PC-3 (cell line): ENCODE results near the gene NFIX. TPM values are rescaled to one million over a fixed set of nuclear protein-coding genes. Genes with fewer than 3 reads are reported as not detected.

Experiments used
- ATAC-seq: fragments of 200-7000 bp; cut with Tn5 transposase; 2 replicates; pipeline ENCODE4 v1.9.1; 2020; ENCODE audit warnings: mild to moderate bottlenecking, moderate library complexity
- BruUV-seq: library from RNA; stranded (reverse); fragments of 400-500 nt; replicated peaks from 2 replicates; lab custom pipeline; 2021; lab: Mats Ljungman, UMichigan
- CTCF ChIA-PET: fragments of 300-600 bp; sonication (Branson Sonifier 250); formaldehyde crosslinking; loops from one replicate; lab custom pipeline; 2022; ENCODE audit warnings: antibody characterized with exemption; lab: Charles Lee
- POLR2A ChIA-PET: fragments of 300-600 bp; sonication (Branson Sonifier 250); formaldehyde crosslinking; loops from one replicate; lab custom pipeline; 2022; ENCODE audit warnings: antibody characterized with exemption; ENCODE audit not compliant: unreplicated experiment; lab: Charles Lee
- DNase-seq: peaks from one replicate; pipeline ENCODE4 v3.0.0-alpha.2; 2015
- H2AFZ ChIP-seq: fragments of 300-600 bp; sonication (generic); 2 replicates; pipeline ENCODE4 v1.6.0; 2016; ENCODE audit warnings: antibody characterized with exemption, low read length
- H3F3A ChIP-seq: fragments of 300-600 bp; sonication (generic); one replicate; pipeline ENCODE4 v1.6.0; 2017; ENCODE audit warnings: antibody characterized with exemption, low read length, control low read depth, mild to moderate bottlenecking; ENCODE audit not compliant: unreplicated experiment
- H3K27ac ChIP-seq: fragments of 300-600 bp; sonication (generic); 2 replicates; pipeline ENCODE4 v1.5.1; 2016; ENCODE audit warnings: mild to moderate bottlenecking, low read length
- H3K27me3 ChIP-seq: fragments of 300-600 bp; sonication (generic); 2 replicates; pipeline ENCODE4 v1.6.1; 2016; ENCODE audit warnings: low read length, mixed read lengths
- H3K36me3 ChIP-seq: fragments of 300-600 bp; sonication (generic); 2 replicates; pipeline ENCODE4 v1.6.1; 2016; ENCODE audit warnings: low read depth, mixed run types, low read length, mixed read lengths
- H3K4me1 ChIP-seq: fragments of 300-600 bp; sonication (generic); 2 replicates; pipeline ENCODE4 v1.5.1; 2016; ENCODE audit warnings: low read length; ENCODE audit not compliant: insufficient read depth
- H3K4me2 ChIP-seq: fragments of 300-600 bp; sonication (generic); 2 replicates; pipeline ENCODE4 v1.6.0; 2016; ENCODE audit warnings: low read length
- H3K4me3 ChIP-seq: fragments of 300-600 bp; sonication (generic); 2 replicates; pipeline ENCODE4 v1.5.1; 2016; ENCODE audit warnings: mild to moderate bottlenecking, low read length, mixed read lengths
- H3K79me2 ChIP-seq: fragments of 300-600 bp; sonication (generic); 2 replicates; pipeline ENCODE4 v1.6.1; 2017; ENCODE audit warnings: low read length, mixed read lengths
- H3K9ac ChIP-seq: fragments of 300-600 bp; sonication (generic); 2 replicates; pipeline ENCODE4 v1.6.0; 2016; ENCODE audit warnings: mild to moderate bottlenecking, low read length
- H3K9me2 ChIP-seq: fragments of 300-600 bp; sonication (generic); replicated peaks from 2 replicates; pipeline ENCODE4 v1.6.1; 2016; ENCODE audit warnings: mixed run types, low read length, mixed read lengths
- H3K9me3 ChIP-seq: fragments of 300-600 bp; sonication (generic); 2 replicates; pipeline ENCODE4 v1.6.1; 2016; ENCODE audit warnings: low read length, mixed read lengths
- H4K20me1 ChIP-seq: fragments of 300-600 bp; sonication (generic); 2 replicates; pipeline ENCODE4 v1.6.1; 2016; ENCODE audit warnings: low read length, mixed read lengths
- EZH2 ChIP-seq: fragments of 300-600 bp; sonication (generic); IDR thresholded peaks from one replicate; pipeline ENCODE4 v1.6.1; 2017; ENCODE audit warnings: antibody characterized with exemption, mild to moderate bottlenecking, low read length; ENCODE audit not compliant: unreplicated experiment
- EZH2phosphoT487 ChIP-seq: fragments of 300-600 bp; sonication (generic); IDR thresholded peaks from 2 replicates; pipeline ENCODE4 v1.6.1; 2018; ENCODE audit warnings: mild to moderate bottlenecking, antibody characterized with exemption, low read length, borderline replicate concordance
- intact Hi-C: fragments of 100-400 bp; cut with micrococcal nuclease; formaldehyde crosslinking; loops from 2 replicates; pipeline ENCODE4 v1.9.0; 2023
- total RNA-seq: library from RNA; depleted of rRNA; stranded (reverse); fragments of >200 nt; gene quantifications from 2 replicates; pipeline ENCODE4 v1.2.3, GENCODE V29; 2014
- TF ChIP-seq, protein P1 (sequence below): fragments of 300-600 bp; sonication (generic); conservative IDR thresholded peaks from 2 replicates; pipeline ENCODE4 v1.5.1; 2017; ENCODE audit warnings: antibody characterized with exemption, low read depth, mild to moderate bottlenecking, low read length

The NFIX gene
- total RNA-seq, 1 experiment from 2014 or later, result 43.3 TPM

- ChIA-PET POLR2A (interaction anchor here (0.5 kb wide), 1 partner anchor 1347 kb away, joined by 13 read pairs; no protein-coding TSS in a partner anchor), CTCF (no interaction called here)
- Histone ChIP-seq H3K4me2 (no peak overlapping the region), H4K20me1 (no peaks in the 10 kb centered on the region), H3K36me3 (peaks cover 12% of the 10 kb centered on the region; the same call in 1 of the 2 replicates), H3K4me3 (no peak overlapping the region), H3K9ac (no peak overlapping the region), H3K79me2 (peaks cover under 1% of the 10 kb centered on the region; the same call in 1 of the 2 replicates), H2AFZ (no peak overlapping the region), H3K4me1 (no peaks in the 10 kb centered on the region), H3K9me2 (no peaks in the 10 kb centered on the region), H3K27me3 (no peaks in the 10 kb centered on the region), H3F3A (no peaks in the 10 kb centered on the region), H3K9me3 (no peaks in the 10 kb centered on the region), H3K27ac (no peak overlapping the region)
- ATAC-seq, result no peak
- TF ChIP-seq EZH2 (no peak), EZH2phosphoT487 (no peak)
- TF ChIP-seq, protein P1, sequence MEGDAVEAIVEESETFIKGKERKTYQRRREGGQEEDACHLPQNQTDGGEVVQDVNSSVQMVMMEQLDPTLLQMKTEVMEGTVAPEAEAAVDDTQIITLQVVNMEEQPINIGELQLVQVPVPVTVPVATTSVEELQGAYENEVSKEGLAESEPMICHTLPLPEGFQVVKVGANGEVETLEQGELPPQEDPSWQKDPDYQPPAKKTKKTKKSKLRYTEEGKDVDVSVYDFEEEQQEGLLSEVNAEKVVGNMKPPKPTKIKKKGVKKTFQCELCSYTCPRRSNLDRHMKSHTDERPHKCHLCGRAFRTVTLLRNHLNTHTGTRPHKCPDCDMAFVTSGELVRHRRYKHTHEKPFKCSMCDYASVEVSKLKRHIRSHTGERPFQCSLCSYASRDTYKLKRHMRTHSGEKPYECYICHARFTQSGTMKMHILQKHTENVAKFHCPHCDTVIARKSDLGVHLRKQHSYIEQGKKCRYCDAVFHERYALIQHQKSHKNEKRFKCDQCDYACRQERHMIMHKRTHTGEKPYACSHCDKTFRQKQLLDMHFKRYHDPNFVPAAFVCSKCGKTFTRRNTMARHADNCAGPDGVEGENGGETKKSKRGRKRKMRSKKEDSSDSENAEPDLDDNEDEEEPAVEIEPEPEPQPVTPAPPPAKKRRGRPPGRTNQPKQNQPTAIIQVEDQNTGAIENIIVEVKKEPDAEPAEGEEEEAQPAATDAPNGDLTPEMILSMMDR, result no peak
- DNase-seq, result no peak
- no TSS peak for BruUV-seq
- intact Hi-C loops, result no loop called here
These were observed 76.3 kb downstream of the NFIX start for GRCh38 chr19:13071444-13072187.

DNA sequence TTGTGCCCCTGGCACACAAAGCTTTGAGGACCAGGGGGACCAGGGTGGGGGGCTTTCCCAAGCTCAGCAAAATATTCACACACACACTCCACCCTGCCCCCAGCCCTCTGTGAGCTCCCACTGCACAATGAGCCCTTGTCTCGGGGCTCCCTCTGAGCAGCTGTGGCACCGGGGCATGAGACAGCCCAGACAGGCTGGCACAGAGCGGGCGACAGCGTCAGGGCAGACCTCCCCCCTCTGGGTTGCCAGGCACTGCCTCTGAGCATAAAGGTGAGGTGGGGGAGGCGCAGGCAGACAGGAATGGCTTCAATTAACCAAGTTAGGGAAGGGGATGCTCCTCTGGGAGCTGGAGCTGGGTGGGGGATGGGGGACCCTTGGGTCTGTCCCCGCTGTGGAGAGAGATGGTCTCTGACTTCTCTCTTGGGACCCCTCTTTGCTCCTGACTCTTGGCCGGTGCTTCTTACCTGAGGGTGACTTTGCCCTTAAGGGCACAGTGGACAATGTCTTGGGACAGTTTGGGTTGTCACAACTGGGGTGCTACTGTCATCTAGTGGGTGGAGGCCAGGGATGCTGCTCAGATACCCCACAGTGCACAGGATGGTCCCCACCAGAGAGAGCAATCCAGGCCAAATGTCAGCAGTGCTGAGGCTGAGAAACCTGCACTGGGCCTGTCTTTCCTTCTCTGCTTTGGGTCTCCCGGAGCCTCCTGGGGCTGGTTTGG is 77.1 kb downstream of the NFIX start:
- Histone ChIP-seq H3K4me1 (no peaks in the 10 kb centered on the region), H2AFZ (no peak overlapping the region), H3K4me2 (no peak overlapping the region), H3K79me2 (no peaks in the 10 kb centered on the region), H3K9me2 (no peaks in the 10 kb centered on the region), H3K36me3 (peaks cover 15% of the 10 kb centered on the region; the same call in 1 of the 2 replicates), H3F3A (no peaks in the 10 kb centered on the region), H3K9ac (no peak overlapping the region), H3K27ac (no peak overlapping the region), H3K27me3 (no peaks in the 10 kb centered on the region), H3K4me3 (no peak overlapping the region), H4K20me1 (no peaks in the 10 kb centered on the region), H3K9me3 (no peaks in the 10 kb centered on the region)
- ChIA-PET POLR2A (no interaction called here), CTCF (no interaction called here)
- ATAC-seq (no peak; the same call in 1 of the 2 replicates), DNase-seq (no peak)
- intact Hi-C loops, result no loop called here
- no peak for TF ChIP-seq EZH2phosphoT487
- TF ChIP-seq, protein P1, result no peak
- no peak for TF ChIP-seq EZH2
- BruUV-seq, result no TSS peak
